SK-N-SH treated with all-trans-retinoic acid at 6 μM for 48 hours (cell line): ENCODE results near the gene NOTUM.

Experiments
- ATAC-seq: fragments of 200-7000 bp; cut with Tn5 transposase; 3 replicates; pipeline ENCODE4 v1.9.1; 2020; ENCODE audit warnings: mild to moderate bottlenecking, moderate library complexity
- ARNTL ChIP-seq: fragments of 450-650 bp; formaldehyde crosslinking; IDR thresholded peaks from 2 replicates; pipeline ENCODE4 v1.5.0; 2020; ENCODE audit warnings: low read depth, mild to moderate bottlenecking, moderate library complexity, borderline replicate concordance
- BACH2 ChIP-seq: fragments of 250-450 bp; sonication (Bioruptor Pico); IDR thresholded peaks from 2 replicates; pipeline ENCODE4 v1.9.0; 2021; ENCODE audit warnings: mild to moderate bottlenecking, borderline replicate concordance
- CSDC2 ChIP-seq: fragments of 250-450 bp; sonication (Bioruptor Pico); IDR thresholded peaks from 2 replicates; pipeline ENCODE4 v1.5.0; 2020; ENCODE audit warnings: mild to moderate bottlenecking, moderate library complexity
- ESRRG ChIP-seq: fragments of 250-450 bp; sonication (Bioruptor Pico); IDR thresholded peaks from 2 replicates; pipeline ENCODE4 v1.6.1; 2021; ENCODE audit warnings: mild to moderate bottlenecking
- GLIS3 ChIP-seq: fragments of 250-450 bp; sonication (Bioruptor Pico); IDR thresholded peaks from 2 replicates; pipeline ENCODE4 v1.5.0; 2020; ENCODE audit warnings: mild to moderate bottlenecking, moderate library complexity
- ISL1 ChIP-seq: fragments of 250-450 bp; sonication (Bioruptor Pico); IDR thresholded peaks from 2 replicates; pipeline ENCODE4 v2.1.2; 2022; ENCODE audit warnings: mild to moderate bottlenecking, moderate library complexity
- PPARA ChIP-seq: fragments of 250-450 bp; sonication (Bioruptor Pico); IDR thresholded peaks from 2 replicates; pipeline ENCODE4 v1.5.0; 2020; ENCODE audit warnings: mild to moderate bottlenecking, borderline replicate concordance
- SNAI2 ChIP-seq: fragments of 250-450 bp; sonication (Bioruptor Pico); IDR thresholded peaks from 2 replicates; pipeline ENCODE4 v1.5.0; 2020; ENCODE audit warnings: mild to moderate bottlenecking, moderate library complexity
- TOX ChIP-seq: fragments of 250-450 bp; sonication (Bioruptor Pico); IDR thresholded peaks from 2 replicates; pipeline ENCODE4 v1.8.0; 2021; ENCODE audit warnings: mild to moderate bottlenecking, moderate library complexity, borderline replicate concordance
- ZC3H10 ChIP-seq: fragments of 250-450 bp; sonication (Bioruptor Pico); IDR thresholded peaks from 2 replicates; pipeline ENCODE4 v1.5.1; 2021; ENCODE audit warnings: mild to moderate bottlenecking, moderate library complexity
- ZFP3 ChIP-seq: fragments of 250-450 bp; sonication (Bioruptor Pico); IDR thresholded peaks from 2 replicates; pipeline ENCODE4 v1.5.0; 2020; ENCODE audit warnings: mild to moderate bottlenecking, moderate library complexity
- ZFP30 ChIP-seq: fragments of 450-650 bp; formaldehyde crosslinking; IDR thresholded peaks from 2 replicates; pipeline ENCODE4 v1.5.0; 2022; ENCODE audit warnings: mild to moderate bottlenecking, moderate library complexity
- ZNF70 ChIP-seq: fragments of 450-650 bp; formaldehyde crosslinking; IDR thresholded peaks from 2 replicates; pipeline ENCODE4 v1.5.0; 2020; ENCODE audit warnings: mild to moderate bottlenecking, moderate library complexity
- ZNF8 ChIP-seq: fragments of 450-650 bp; formaldehyde crosslinking; IDR thresholded peaks from 2 replicates; pipeline ENCODE4 v1.5.0; 2020; ENCODE audit warnings: mild to moderate bottlenecking, moderate library complexity
- TF ChIP-seq, protein P1 (sequence below): fragments of 250-450 bp; sonication (Bioruptor Pico); IDR thresholded peaks from 2 replicates; pipeline ENCODE4 v1.5.1; 2020; ENCODE audit warnings: low read depth, mild to moderate bottlenecking, moderate library complexity
- TF ChIP-seq, protein P2 (sequence below): fragments of 250-450 bp; sonication (Bioruptor Pico); IDR thresholded peaks from 2 replicates; pipeline ENCODE4 v1.8.0; 2020; ENCODE audit warnings: mild to moderate bottlenecking, moderate library complexity, borderline replicate concordance
- TF ChIP-seq, protein P3 (sequence below): fragments of 250-450 bp; sonication (Bioruptor Pico); IDR thresholded peaks from 2 replicates; pipeline ENCODE4 v1.5.0; 2020; ENCODE audit warnings: mild to moderate bottlenecking, moderate library complexity
- TF ChIP-seq, protein P4 (sequence below): fragments of 250-450 bp; sonication (Bioruptor Pico); IDR thresholded peaks from 2 replicates; pipeline ENCODE4 v1.8.0; 2021; ENCODE audit warnings: low read depth, mild to moderate bottlenecking, moderate library complexity, borderline replicate concordance

Gene NOTUM

DNA sequence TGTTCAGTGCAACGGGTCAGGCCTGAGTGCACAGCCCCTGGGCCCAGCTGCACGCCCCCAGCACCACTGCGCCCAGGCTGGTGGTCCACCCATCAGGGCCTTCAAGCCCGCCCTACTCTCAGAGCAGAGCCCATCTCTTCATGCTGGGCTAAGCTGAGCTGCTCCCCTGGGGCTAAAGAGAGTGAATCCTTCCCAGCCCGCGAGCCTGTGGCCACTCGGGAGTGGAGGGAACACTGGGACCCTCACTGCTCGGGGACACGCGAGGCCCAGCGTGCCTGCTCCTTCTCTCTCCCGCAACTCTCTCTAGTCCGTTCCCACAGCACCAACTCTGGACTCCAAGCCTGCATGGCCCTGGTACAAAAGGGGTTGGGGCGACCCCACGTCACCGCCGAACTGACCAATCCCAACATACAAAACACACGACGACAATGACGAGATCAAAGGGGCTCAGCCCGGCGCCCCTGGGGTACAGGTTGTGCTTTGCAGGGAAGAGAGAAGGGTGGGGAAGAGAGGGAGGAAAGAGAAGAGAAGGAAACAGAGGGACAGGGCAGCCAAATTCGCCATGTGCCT, 38.9 kb downstream of the NOTUM start:
- no peak for ATAC-seq
- no peak for TF ChIP-seq ZC3H10
- no peak for TF ChIP-seq ZNF8 (CRISPR knock-in tag)
- no peak for TF ChIP-seq SNAI2 (CRISPR knock-in tag)
- no peak for TF ChIP-seq ISL1
- TF ChIP-seq BACH2 (CRISPR knock-in tag), result no peak
- TF ChIP-seq ZFP30, result no peak
- TF ChIP-seq ZNF70, result no peak
- TF ChIP-seq, protein P1, sequence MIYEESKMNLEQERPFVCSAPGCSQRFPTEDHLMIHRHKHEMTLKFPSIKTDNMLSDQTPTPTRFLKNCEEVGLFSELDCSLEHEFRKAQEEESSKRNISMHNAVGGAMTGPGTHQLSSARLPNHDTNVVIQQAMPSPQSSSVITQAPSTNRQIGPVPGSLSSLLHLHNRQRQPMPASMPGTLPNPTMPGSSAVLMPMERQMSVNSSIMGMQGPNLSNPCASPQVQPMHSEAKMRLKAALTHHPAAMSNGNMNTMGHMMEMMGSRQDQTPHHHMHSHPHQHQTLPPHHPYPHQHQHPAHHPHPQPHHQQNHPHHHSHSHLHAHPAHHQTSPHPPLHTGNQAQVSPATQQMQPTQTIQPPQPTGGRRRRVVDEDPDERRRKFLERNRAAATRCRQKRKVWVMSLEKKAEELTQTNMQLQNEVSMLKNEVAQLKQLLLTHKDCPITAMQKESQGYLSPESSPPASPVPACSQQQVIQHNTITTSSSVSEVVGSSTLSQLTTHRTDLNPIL (CRISPR knock-in tag), result no peak
- TF ChIP-seq, protein P2, sequence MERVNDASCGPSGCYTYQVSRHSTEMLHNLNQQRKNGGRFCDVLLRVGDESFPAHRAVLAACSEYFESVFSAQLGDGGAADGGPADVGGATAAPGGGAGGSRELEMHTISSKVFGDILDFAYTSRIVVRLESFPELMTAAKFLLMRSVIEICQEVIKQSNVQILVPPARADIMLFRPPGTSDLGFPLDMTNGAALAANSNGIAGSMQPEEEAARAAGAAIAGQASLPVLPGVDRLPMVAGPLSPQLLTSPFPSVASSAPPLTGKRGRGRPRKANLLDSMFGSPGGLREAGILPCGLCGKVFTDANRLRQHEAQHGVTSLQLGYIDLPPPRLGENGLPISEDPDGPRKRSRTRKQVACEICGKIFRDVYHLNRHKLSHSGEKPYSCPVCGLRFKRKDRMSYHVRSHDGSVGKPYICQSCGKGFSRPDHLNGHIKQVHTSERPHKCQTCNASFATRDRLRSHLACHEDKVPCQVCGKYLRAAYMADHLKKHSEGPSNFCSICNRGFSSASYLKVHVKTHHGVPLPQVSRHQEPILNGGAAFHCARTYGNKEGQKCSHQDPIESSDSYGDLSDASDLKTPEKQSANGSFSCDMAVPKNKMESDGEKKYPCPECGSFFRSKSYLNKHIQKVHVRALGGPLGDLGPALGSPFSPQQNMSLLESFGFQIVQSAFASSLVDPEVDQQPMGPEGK (CRISPR knock-in tag), result no peak
- TF ChIP-seq TOX (CRISPR knock-in tag), result no peak
- TF ChIP-seq ESRRG (CRISPR knock-in tag), result no peak
- no peak for TF ChIP-seq ZFP3 (CRISPR knock-in tag)
- TF ChIP-seq, protein P3, sequence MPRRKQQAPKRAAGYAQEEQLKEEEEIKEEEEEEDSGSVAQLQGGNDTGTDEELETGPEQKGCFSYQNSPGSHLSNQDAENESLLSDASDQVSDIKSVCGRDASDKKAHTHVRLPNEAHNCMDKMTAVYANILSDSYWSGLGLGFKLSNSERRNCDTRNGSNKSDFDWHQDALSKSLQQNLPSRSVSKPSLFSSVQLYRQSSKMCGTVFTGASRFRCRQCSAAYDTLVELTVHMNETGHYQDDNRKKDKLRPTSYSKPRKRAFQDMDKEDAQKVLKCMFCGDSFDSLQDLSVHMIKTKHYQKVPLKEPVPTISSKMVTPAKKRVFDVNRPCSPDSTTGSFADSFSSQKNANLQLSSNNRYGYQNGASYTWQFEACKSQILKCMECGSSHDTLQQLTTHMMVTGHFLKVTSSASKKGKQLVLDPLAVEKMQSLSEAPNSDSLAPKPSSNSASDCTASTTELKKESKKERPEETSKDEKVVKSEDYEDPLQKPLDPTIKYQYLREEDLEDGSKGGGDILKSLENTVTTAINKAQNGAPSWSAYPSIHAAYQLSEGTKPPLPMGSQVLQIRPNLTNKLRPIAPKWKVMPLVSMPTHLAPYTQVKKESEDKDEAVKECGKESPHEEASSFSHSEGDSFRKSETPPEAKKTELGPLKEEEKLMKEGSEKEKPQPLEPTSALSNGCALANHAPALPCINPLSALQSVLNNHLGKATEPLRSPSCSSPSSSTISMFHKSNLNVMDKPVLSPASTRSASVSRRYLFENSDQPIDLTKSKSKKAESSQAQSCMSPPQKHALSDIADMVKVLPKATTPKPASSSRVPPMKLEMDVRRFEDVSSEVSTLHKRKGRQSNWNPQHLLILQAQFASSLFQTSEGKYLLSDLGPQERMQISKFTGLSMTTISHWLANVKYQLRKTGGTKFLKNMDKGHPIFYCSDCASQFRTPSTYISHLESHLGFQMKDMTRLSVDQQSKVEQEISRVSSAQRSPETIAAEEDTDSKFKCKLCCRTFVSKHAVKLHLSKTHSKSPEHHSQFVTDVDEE (CRISPR knock-in tag), result no peak
- TF ChIP-seq ARNTL (CRISPR knock-in tag), result no peak
- TF ChIP-seq, protein P4, sequence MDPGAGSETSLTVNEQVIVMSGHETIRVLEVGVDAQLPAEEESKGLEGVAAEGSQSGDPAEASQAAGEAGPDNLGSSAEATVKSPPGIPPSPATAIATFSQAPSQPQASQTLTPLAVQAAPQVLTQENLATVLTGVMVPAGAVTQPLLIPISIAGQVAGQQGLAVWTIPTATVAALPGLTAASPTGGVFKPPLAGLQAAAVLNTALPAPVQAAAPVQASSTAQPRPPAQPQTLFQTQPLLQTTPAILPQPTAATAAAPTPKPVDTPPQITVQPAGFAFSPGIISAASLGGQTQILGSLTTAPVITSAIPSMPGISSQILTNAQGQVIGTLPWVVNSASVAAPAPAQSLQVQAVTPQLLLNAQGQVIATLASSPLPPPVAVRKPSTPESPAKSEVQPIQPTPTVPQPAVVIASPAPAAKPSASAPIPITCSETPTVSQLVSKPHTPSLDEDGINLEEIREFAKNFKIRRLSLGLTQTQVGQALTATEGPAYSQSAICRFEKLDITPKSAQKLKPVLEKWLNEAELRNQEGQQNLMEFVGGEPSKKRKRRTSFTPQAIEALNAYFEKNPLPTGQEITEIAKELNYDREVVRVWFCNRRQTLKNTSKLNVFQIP, result no peak
- TF ChIP-seq CSDC2 (CRISPR knock-in tag), result no peak
- TF ChIP-seq GLIS3 (CRISPR knock-in tag), result no peak

DNA sequence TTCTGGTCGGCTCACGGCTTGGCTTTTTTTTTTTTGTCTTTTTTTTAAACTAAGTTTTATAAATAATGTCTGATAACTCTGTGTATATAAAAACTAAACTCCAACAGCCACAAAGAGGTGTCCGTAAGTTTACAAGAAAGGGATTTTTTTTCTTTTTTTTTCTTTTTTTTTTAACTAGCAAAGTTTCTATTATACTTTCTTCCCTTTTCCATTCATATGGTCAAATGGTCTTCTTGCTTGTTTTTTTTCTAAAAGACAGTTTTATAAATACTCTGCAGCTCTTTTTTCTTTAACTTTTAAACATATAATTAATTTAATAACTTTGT, 39.5 kb downstream of the NOTUM start:
- ATAC-seq, result no peak

More for the DNA sequence above, 39.5 kb downstream of the NOTUM start:
- TF ChIP-seq CSDC2 (CRISPR knock-in tag) (no peak), SNAI2 (CRISPR knock-in tag) (no peak), ZC3H10 (no peak), ZFP3 (CRISPR knock-in tag) (no peak), ZNF70 (no peak), ARNTL (CRISPR knock-in tag) (no peak), ZFP30 (no peak), BACH2 (CRISPR knock-in tag) (no peak), PPARA (CRISPR knock-in tag) (no peak)
- TF ChIP-seq, protein P4, result no peak
